Breast epithelium (tissue), 3 donors: Measurements from ENCODE around the gene CATSPER4.

Experiments used
- POLR2A ChIP-seq: fragments of 450-650 bp; IDR thresholded peaks from one replicate; pipeline ENCODE4 v1.6.1; 2016; ENCODE audit warnings: antibody characterized with exemption, mild to moderate bottlenecking, moderate library complexity
- POLR2AphosphoS5 ChIP-seq, 3 donors: sonication (generic); formaldehyde crosslinking; IDR thresholded peaks; one replicate each; pipeline ENCODE4 v1.6.1; 2017; ENCODE audit warnings: antibody characterized with exemption in 3 of 3
- TF ChIP-seq, protein P1 (sequence below), 3 donors: fragments of 450-650 bp; IDR thresholded peaks; one replicate each; pipeline ENCODE4 v1.5.1; 2016 to 2017; ENCODE audit warnings: antibody characterized with exemption in 3 of 3, mild to moderate bottlenecking in 3 of 3, moderate library complexity in 3 of 3

DNA sequence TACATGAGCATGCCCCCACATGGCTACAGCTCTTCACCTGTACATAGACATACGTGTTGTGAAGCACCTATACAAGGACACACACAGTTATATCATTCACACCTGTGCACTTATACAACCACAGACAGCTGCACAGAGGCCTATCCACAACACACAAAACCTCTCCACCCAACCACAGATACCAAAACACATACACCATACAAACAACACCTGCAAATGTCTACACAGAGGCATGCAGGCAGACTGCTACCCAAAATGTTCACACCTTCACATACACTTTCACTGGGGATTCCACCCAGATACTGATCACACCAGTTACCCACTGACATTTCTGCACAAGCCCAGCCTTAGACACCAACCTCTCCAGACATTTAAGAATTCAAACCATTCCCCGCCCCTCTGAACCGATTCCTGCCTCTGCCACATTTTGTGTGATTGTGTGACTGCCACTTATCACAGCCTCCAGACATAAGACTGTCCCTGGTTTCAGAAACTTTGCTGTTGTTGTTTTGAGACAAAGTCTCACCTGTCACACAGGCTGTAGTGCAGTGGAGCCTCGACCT is 23.6 kb upstream of the CATSPER4 start:
- TF ChIP-seq, protein P1, sequence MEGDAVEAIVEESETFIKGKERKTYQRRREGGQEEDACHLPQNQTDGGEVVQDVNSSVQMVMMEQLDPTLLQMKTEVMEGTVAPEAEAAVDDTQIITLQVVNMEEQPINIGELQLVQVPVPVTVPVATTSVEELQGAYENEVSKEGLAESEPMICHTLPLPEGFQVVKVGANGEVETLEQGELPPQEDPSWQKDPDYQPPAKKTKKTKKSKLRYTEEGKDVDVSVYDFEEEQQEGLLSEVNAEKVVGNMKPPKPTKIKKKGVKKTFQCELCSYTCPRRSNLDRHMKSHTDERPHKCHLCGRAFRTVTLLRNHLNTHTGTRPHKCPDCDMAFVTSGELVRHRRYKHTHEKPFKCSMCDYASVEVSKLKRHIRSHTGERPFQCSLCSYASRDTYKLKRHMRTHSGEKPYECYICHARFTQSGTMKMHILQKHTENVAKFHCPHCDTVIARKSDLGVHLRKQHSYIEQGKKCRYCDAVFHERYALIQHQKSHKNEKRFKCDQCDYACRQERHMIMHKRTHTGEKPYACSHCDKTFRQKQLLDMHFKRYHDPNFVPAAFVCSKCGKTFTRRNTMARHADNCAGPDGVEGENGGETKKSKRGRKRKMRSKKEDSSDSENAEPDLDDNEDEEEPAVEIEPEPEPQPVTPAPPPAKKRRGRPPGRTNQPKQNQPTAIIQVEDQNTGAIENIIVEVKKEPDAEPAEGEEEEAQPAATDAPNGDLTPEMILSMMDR (IDR thresholded peaks at IDR 0.05) = no peak
- TF ChIP-seq POLR2A (no peak), POLR2AphosphoS5 (IDR thresholded peaks at IDR 0.05) (no peak)
